Fibroblast of pulmonary artery (primary cell): ENCODE data around the gene LETM1.

Source experiments
- DNase-seq: peaks from one replicate; pipeline ENCODE4 v3.0.0-alpha.2; 2010; ENCODE audit warnings: low read depth
- H3K4me3 ChIP-seq: replicated peaks from 2 replicates; pipeline ENCODE4 v1.5.1; 2011; ENCODE audit warnings: low read depth, mild to moderate bottlenecking, control low read depth, low read length, moderate library complexity
- CTCF ChIP-seq: IDR thresholded peaks from 2 replicates; pipeline ENCODE4 v1.5.1; 2011; ENCODE audit warnings: mild to moderate bottlenecking, control low read depth, low read length, inconsistent platforms; ENCODE audit errors: missing control alignments

LETM1 gene

GRCh38 chr4:1830234-1830633 is 25.7 kb downstream of the LETM1 start:
- DNase-seq = no peak
- H3K4me3 ChIP-seq = no peak overlapping the region
- no peak for TF ChIP-seq CTCF

GRCh38 chr4:1826531-1827350 is 29.2 kb downstream of the LETM1 start:
- TF ChIP-seq CTCF = no peak
- no peak for DNase-seq
- no peak overlapping the region for H3K4me3 ChIP-seq

GRCh38 chr4:1825326-1825725 is 30.6 kb downstream of the LETM1 start:
- DNase-seq = no peak
- no peak for TF ChIP-seq CTCF
- H3K4me3 ChIP-seq = no peak overlapping the region

- TF ChIP-seq CTCF = no peak
- DNase-seq = no peak
- no peak overlapping the region for H3K4me3 ChIP-seq
Measured at GRCh38 chr4:1824746-1825145, 31.2 kb downstream of the LETM1 start.

GRCh38 chr4:1823545-1823932 is 32.4 kb downstream of the LETM1 start:
- no peak overlapping the region for H3K4me3 ChIP-seq
- TF ChIP-seq CTCF = no peak
- no peak for DNase-seq

- H3K4me3 ChIP-seq = no peak overlapping the region
- no peak for TF ChIP-seq CTCF
- DNase-seq = no peak
Measured at GRCh38 chr4:1822568-1823544, 33.1 kb downstream of the LETM1 start.
